ENCODE results near the gene SFTPB. TPM values are rescaled to one million over a fixed set of nuclear protein-coding genes. Genes with fewer than 3 reads are reported as not detected.

SFTPB gene
- total RNA-seq, result not detected in 2 replicates

GRCh38 chr2:85668009-85668856, at the start of gene SFTPB:
TSS of gene SFTPB (minus strand) at chr2:85668199. CDS start at chr2:85668183, 16 bp downstream.

GRCh38 chr2:85694052-85695025, 26.3 kb upstream of the SFTPB start, which contains the start of gene GNLY:
TSS of gene GNLY (plus strand) at chr2:85694358. CDS start at chr2:85694419, 61 bp downstream.

GRCh38 chr2:85611705-85612587, 56.1 kb downstream of the SFTPB start, which contains the start of gene C2orf68:
TSS of gene C2orf68 (minus strand) at chr2:85612066. CDS start at chr2:85611984, 82 bp downstream.

Other genes starting within 250 kb of the SFTPB start
- gene SH2D6, start 249.5 kb downstream of the SFTPB start, total RNA-seq, result 0.43 TPM in 1 of 2 replicates, not detected in the other
- 247 and 327 TPM in 2 replicates for gene MAT2A, start 129.0 kb downstream of the SFTPB start, total RNA-seq
- gene GGCX, start 106.7 kb downstream of the SFTPB start, total RNA-seq, result 44.4 and 55.5 TPM in 2 replicates
- gene VAMP8, start 90.6 kb downstream of the SFTPB start, total RNA-seq, result 9.9 and 12.4 TPM in 2 replicates
- 30.2 and 35.7 TPM in 2 replicates for gene VAMP5, start 83.8 kb downstream of the SFTPB start, total RNA-seq
- gene RNF181, start 72.5 kb downstream of the SFTPB start, total RNA-seq, result 133 and 175 TPM in 2 replicates
- gene TMEM150A, start 65.5 kb downstream of the SFTPB start, total RNA-seq, result 8.1 and 9.4 TPM in 2 replicates
- gene C2orf68, start 56.1 kb downstream of the SFTPB start, total RNA-seq, result 19.9 and 25.1 TPM in 2 replicates
- gene USP39, start 52.0 kb downstream of the SFTPB start, total RNA-seq, result 43.5 and 46.9 TPM in 2 replicates
- not detected in 2 replicates for gene GNLY, start 26.2 kb upstream of the SFTPB start, total RNA-seq
- 67.2 and 125 TPM in 2 replicates for gene ATOH8, start 85.8 kb upstream of the SFTPB start, total RNA-seq
- 9.4 and 21.4 TPM in 2 replicates for gene ST3GAL5, start 220.8 kb upstream of the SFTPB start, total RNA-seq

All from articular chondrocyte of knee joint (primary cell).